ENCODE measurements around the gene ARFGEF2.

GRCh38 chr20:48975955-48976354 is 54.4 kb downstream of the ARFGEF2 start:
- no peak for TF ChIP-seq RAD21 (IDR thresholded peaks at IDR 0.05; ENCODE audit: low read length)
- no peak for TF ChIP-seq POLR2A (IDR thresholded peaks at IDR 0.05; ENCODE audit: low read depth, low read length)
- TF ChIP-seq RCOR1 (IDR thresholded peaks at IDR 0.05; ENCODE audit: insufficient replicate concordance, low read length): no peak
- no peak for TF ChIP-seq CTCF (conservative IDR thresholded peaks at IDR 0.05; ENCODE audit: low read depth, low read length)
- no peak for TF ChIP-seq NFE2L2 (IDR thresholded peaks at IDR 0.05; ENCODE audit: low read depth, low read length)
- TF ChIP-seq CHD1 (IDR thresholded peaks at IDR 0.05; ENCODE audit: low read depth, low read length): no peak
- TF ChIP-seq CEBPB (IDR thresholded peaks at IDR 0.05; ENCODE audit: low read depth, low read length): no peak
- TF ChIP-seq MXI1 (IDR thresholded peaks at IDR 0.05; ENCODE audit: borderline replicate concordance, low read depth, low read length): no peak
- TF ChIP-seq MAFK (IDR thresholded peaks at IDR 0.05; ENCODE audit: low read depth, low read length): no peak

All from IMR-90 (cell line).